ENCODE measurements around the gene ZBTB49.

ZBTB49 gene

DNA sequence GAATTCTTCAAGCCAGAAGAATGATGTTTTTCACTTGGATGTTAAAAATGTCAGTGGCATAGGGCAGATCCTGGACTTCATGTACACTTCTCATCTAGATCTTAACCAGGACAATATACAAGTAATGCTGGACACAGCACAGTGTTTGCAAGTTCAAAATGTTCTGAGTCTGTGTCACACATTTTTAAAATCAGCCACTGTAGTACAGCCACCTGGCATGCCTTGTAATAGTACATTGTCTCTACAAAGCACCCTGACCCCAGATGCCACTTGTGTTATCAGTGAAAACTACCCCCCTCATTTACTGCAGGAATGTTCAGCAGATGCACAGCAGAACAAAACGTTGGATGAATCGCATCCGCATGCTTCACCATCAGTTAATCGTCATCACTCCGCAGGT lies 11.9 kb downstream of the ZBTB49 start:
- Histone ChIP-seq H3K9ac (ENCODE audit: low read length) (no peak overlapping the region), H3K9me2 (ENCODE audit: low read depth, low read length) (no peaks in the 10 kb centered on the region), H3K4me2 (ENCODE audit: low read length) (no peak overlapping the region)

GRCh38 chr4:4302416-4302815 lies 12.4 kb downstream of the ZBTB49 start:
- Histone ChIP-seq H2AFZ (ENCODE audit: low read length) (no peak overlapping the region), H3K27me3 (ENCODE audit: insufficient read depth, low read length) (no peaks in the 10 kb centered on the region), H3K4me2 (ENCODE audit: low read length) (no peak overlapping the region), H3K79me2 (ENCODE audit: insufficient read depth, low read length) (no peaks in the 10 kb centered on the region), H3K9ac (ENCODE audit: low read length) (no peak overlapping the region), H3K4me3 (ENCODE audit: low read depth, low read length, poor library complexity, severe bottlenecking) (no peak overlapping the region), H3K9me2 (ENCODE audit: low read depth, low read length) (no peaks in the 10 kb centered on the region), H3K4me1 (ENCODE audit: insufficient read depth, low read length, severe bottlenecking) (no peaks in the 10 kb centered on the region), H3K36me3 (ENCODE audit: insufficient read depth, low read length) (peaks cover 4% of the 10 kb centered on the region; the same call in 1 of the 2 replicates), H4K20me1 (ENCODE audit: insufficient read depth, low read length) (no peaks in the 10 kb centered on the region), H3K27ac (ENCODE audit: low read depth, low read length, poor library complexity, severe bottlenecking) (no peak overlapping the region), H3K9me3 (ENCODE audit: low read length) (no peaks in the 10 kb centered on the region), H3F3A (ENCODE audit: insufficient read depth, low read length) (no peaks in the 10 kb centered on the region)
- TF ChIP-seq CTCF (IDR thresholded peaks at IDR 0.05; ENCODE audit: low read length) (no peak), EZH2 (IDR thresholded peaks at IDR 0.05; ENCODE audit: borderline replicate concordance, low read length) (no peak)

More for the DNA sequence above, 11.9 kb downstream of the ZBTB49 start:
- Histone ChIP-seq H3K4me3 (ENCODE audit: low read depth, low read length, poor library complexity, severe bottlenecking) (no peak overlapping the region), H3K79me2 (ENCODE audit: insufficient read depth, low read length) (no peaks in the 10 kb centered on the region), H3K27ac (ENCODE audit: low read depth, low read length, poor library complexity, severe bottlenecking) (no peak overlapping the region), H3K36me3 (ENCODE audit: insufficient read depth, low read length) (peaks cover 4% of the 10 kb centered on the region; the same call in 1 of the 2 replicates), H3K9me3 (ENCODE audit: low read length) (no peaks in the 10 kb centered on the region), H3K27me3 (ENCODE audit: insufficient read depth, low read length) (no peaks in the 10 kb centered on the region), H4K20me1 (ENCODE audit: insufficient read depth, low read length) (no peaks in the 10 kb centered on the region), H3K4me1 (ENCODE audit: insufficient read depth, low read length, severe bottlenecking) (no peaks in the 10 kb centered on the region), H3F3A (ENCODE audit: insufficient read depth, low read length) (no peaks in the 10 kb centered on the region), H2AFZ (ENCODE audit: low read length) (no peak overlapping the region)
- TF ChIP-seq EZH2 (IDR thresholded peaks at IDR 0.05; ENCODE audit: borderline replicate concordance, low read length) = no peak

- TF ChIP-seq CTCF (IDR thresholded peaks at IDR 0.05; ENCODE audit: low read length) = no peak
- TF ChIP-seq EZH2 (IDR thresholded peaks at IDR 0.05; ENCODE audit: borderline replicate concordance, low read length) = no peak
- Histone ChIP-seq H3F3A (ENCODE audit: insufficient read depth, low read length) (no peaks in the 10 kb centered on the region), H3K9me3 (ENCODE audit: low read length) (no peaks in the 10 kb centered on the region), H4K20me1 (ENCODE audit: insufficient read depth, low read length) (no peaks in the 10 kb centered on the region), H3K36me3 (ENCODE audit: insufficient read depth, low read length) (peaks cover 4% of the 10 kb centered on the region; the same call in 1 of the 2 replicates), H3K4me3 (ENCODE audit: low read depth, low read length, poor library complexity, severe bottlenecking) (no peak overlapping the region), H3K4me2 (ENCODE audit: low read length) (no peak overlapping the region), H3K79me2 (ENCODE audit: insufficient read depth, low read length) (no peaks in the 10 kb centered on the region), H3K27ac (ENCODE audit: low read depth, low read length, poor library complexity, severe bottlenecking) (no peak overlapping the region), H3K9ac (ENCODE audit: low read length) (no peak overlapping the region), H3K4me1 (ENCODE audit: insufficient read depth, low read length, severe bottlenecking) (peaks cover 10% of the 10 kb centered on the region), H3K9me2 (ENCODE audit: low read depth, low read length) (no peaks in the 10 kb centered on the region), H2AFZ (ENCODE audit: low read length) (no peak overlapping the region), H3K27me3 (ENCODE audit: insufficient read depth, low read length) (no peaks in the 10 kb centered on the region)
These were observed 16.9 kb downstream of the ZBTB49 start for GRCh38 chr4:4306920-4307319.

DNA sequence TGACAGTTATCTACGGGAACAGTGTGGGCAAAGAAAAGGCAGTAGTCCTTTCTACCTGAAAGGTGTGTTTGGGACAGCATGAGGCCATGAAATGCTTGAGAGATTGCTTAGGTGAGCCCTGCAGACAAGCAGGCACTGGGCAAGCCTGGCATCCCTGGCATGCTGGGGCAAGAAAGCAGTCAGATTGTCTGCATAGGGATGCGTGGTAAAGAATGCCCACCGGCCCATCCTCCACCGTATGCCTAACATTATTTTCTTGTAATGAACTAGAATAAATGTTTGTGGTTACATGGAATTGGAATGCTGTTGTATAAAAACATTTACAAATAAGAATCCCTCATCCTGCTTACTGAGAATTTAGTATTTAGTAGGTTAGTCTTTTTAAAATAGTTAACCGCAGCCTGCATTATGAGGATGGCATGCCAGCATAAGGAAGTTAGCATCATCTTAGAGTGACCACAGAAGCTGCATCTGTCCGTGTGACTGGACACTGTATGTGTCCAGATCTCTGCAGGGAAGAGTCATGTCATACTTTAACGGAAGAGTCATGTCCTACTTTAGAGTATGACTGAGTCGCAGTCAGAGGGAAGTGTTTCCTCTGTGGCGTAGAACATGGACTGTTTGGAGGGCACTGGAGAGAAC lies 18.9 kb downstream of the ZBTB49 start:
- no peak overlapping the region for H3K4me2 ChIP-seq (ENCODE audit: low read length)
- H3K27ac ChIP-seq (ENCODE audit: low read depth, low read length, poor library complexity, severe bottlenecking) = no peak overlapping the region
- no peaks in the 10 kb centered on the region for H3K9me3 ChIP-seq (ENCODE audit: low read length)
- no peaks in the 10 kb centered on the region for H3K9me2 ChIP-seq (ENCODE audit: low read depth, low read length)
- no peak overlapping the region for H3K4me3 ChIP-seq (ENCODE audit: low read depth, low read length, poor library complexity, severe bottlenecking)
- H3F3A ChIP-seq (ENCODE audit: insufficient read depth, low read length) = no peaks in the 10 kb centered on the region
- H3K36me3 ChIP-seq (ENCODE audit: insufficient read depth, low read length) = no peaks in the 10 kb centered on the region
- TF ChIP-seq EZH2 (IDR thresholded peaks at IDR 0.05; ENCODE audit: borderline replicate concordance, low read length) (no peak), CTCF (IDR thresholded peaks at IDR 0.05; ENCODE audit: low read length) (no peak)
- no peaks in the 10 kb centered on the region for H3K27me3 ChIP-seq (ENCODE audit: insufficient read depth, low read length)
- peaks cover 30% of the 10 kb centered on the region for H3K4me1 ChIP-seq (ENCODE audit: insufficient read depth, low read length, severe bottlenecking)
- no peak overlapping the region for H2AFZ ChIP-seq (ENCODE audit: low read length)
- H4K20me1 ChIP-seq (ENCODE audit: insufficient read depth, low read length) = no peaks in the 10 kb centered on the region
- H3K9ac ChIP-seq (ENCODE audit: low read length) = no peak overlapping the region
- no peaks in the 10 kb centered on the region for H3K79me2 ChIP-seq (ENCODE audit: insufficient read depth, low read length)
